Ramos (cell line): Measurements from ENCODE around the gene FEN1.

Source experiments
- in situ Hi-C: fragments of 300-500 bp; cut with MboI; formaldehyde crosslinking; loops from one replicate; pipeline ENCODE4 v1.14.3; 2022; ENCODE audit warnings: low sequenced_read_pairs; ENCODE audit not compliant: unreplicated experiment

Gene FEN1

DNA sequence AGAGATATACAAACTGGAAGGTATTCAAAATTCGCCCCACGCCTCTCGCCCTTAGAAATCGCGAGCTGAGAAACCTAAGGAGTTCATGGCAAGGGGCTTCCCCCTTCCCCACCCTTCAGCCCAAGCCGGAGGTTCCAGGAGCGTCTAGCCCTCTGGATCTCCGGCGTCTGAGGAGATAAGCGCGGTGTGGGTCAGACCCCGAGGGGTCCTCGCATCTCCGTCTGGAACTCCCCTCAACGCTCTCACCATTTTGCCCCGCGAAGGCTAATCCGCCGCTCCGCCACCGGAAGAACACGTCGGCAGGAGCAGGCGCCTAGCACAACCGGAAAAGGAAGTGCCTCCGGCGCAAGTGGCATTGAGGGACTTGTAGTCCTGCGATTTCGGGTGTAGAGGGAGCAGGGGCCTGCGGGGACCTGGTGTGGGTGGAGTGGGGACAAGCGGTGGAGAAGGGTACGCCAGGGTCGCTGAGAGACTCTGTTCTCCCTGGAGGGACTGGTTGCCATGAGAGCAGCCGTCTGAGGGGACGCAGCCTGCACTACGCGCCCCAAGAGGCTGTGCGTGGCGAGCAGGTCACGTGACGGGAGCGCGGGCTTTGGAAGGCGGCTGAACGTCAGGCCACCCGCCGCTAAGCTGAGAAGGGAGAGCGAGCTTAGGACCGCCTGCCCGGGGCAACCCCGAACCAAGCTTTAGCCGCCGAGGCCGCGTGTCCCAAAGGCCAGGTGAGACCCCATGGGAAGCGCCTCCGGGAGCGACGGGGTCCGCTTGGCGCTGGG lies at the start of gene FEN1, which contains the start of gene TMEM258:
Gene FEN1 (plus strand): TSS at position 602 of the 773 bp plus-strand sequence. CDS start 2,451 bp downstream, outside the sequence.
Gene TMEM258 (minus strand): TSS at position 290 of the 773 bp plus-strand sequence. CDS start 41 bp downstream, at position 249.
- in situ Hi-C loops = no loop called here

- in situ Hi-C loops = no loop called here
Observed at GRCh38 chr11:61743486-61744095, 49.1 kb upstream of the FEN1 start.

DNA sequence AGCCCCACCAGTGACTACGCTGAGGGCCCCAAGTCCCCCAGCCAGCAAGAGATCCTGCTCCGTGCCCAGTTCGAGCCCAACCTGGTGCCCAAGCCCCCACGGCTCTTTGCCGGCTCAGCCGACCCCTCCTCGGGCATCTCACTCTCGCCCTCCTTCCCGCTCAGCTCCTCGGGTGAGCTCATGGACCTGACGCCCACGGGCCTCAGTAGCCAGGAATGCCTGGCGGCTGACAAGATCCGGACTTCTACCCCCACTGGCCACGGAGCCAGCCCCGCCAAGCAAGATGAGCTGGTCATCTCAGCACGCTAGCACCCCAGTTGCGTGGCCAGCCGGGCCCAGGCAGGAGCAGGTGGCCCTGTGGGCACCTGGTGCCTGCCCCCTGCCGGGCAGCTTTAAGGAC lies 48.5 kb upstream of the FEN1 start:
- in situ Hi-C loops = no loop called here

DNA sequence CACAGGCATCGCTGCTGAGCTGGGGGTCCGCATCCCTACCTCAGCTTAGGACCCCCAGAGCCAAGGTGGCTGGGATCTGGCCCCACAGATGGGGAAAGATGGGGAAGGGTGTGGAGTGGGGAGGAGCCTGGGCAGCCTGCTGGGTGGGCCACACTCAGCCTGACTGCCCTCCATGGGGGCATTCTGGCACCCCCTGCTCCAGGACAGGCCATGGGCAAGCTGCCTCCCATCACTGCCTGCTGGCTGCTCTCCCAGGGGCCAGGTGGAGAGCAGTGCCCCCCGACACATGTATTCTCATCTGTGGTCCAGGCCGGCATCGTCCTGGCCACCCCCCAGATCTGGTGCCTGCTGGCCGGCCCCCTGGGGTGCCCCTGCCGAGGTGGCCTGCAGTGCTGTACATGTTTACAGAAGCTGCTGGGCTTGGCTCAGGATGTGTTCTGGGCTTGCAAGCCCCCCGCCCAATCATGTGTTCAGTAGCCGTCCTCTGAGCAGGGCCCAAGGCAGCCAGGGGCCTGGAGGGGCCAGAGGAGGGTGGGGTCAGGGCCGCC lies 48.0 kb upstream of the FEN1 start:
- in situ Hi-C loops = no loop called here

- in situ Hi-C loops = no loop called here
Observed at GRCh38 chr11:61745781-61746441, 46.8 kb upstream of the FEN1 start.

DNA sequence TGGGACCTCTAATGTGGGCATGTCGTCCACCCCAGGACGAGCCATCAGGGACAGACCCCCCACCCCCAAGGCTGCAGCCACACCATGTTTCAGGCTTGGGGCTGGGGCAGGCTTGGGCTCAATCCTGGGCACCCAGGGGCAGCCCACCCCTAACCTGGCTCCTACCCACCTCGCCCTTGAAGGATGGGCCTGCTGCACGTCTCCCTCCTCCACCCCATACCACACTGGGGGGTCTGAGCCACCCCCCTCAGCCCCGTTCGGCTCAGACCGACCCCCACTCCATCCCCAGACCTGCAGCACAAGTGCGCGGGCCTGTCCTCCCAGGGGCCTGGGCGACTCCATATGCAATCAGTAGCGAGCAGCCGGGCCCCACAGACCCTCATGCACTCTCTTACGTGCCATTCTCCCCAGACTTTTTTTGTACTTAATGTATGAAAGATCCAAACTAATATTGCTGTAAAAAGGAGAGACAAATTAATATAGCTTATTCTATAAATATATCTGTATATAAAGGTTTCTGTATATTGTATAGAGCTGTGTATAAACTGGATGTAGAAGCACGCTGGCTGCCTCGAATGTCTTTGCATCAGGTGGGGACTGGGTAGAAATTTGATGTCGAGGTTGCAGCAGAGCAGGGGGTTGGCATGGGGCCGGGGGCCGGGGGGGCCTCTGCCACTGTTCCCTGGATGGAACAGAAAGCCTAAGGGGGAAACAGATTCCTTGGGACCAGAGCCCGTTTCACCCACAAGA lies 46.1 kb upstream of the FEN1 start:
- in situ Hi-C loops = no loop called here

DNA sequence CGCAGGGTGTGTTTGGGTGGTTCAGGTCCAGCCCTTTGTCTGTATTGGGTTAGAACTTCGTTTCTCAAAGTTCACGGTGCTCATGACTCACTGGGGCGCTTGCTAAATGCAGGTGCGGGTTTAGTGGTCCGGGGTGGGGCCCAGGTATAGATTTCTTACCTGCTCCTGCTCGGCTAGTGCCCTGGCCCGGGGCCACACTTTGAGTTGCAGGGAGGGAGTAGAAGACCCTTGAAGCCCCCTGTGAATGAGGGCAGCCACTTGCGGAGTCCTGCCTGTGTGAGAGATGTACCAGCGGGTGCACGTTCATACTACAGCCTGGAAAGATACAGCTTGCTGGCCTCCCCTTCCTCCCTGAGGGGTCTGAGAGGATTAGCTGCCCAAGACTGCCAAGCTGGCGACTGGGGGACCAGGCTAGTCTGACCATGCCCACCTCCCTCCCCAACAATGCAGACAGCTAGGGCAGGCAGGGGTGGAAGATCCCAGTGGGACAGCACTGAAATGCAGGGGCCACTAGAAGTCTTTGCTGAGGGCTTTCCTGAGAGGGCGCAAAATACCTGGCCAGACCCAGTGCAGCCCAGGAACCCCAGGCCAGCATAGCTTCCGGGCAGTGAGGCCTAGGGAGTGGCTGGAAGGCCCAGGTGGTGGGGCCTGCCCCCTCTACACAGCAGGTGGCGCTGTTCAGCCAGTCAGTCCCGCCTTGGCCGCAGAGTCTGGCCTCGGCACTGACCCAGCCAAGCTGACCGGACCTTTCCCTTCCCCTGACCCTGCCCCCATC lies 45.3 kb upstream of the FEN1 start:
- in situ Hi-C loops = no loop called here

DNA sequence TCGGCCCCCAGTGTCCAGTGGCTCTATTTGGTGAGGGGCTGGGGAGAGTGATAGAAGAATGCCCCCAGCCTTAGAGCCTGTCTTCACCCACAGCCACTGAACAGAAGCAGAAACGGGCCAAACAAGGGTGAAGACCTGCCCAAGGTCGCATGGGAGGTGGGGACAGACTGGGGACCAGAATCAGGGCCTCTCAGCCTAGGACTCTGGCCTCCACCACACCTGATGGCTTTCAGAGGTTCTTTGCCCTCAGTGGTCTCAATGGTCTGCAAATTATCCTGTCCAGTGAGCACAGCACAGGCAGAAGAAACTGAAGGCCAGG lies 44.8 kb upstream of the FEN1 start:
- in situ Hi-C loops = no loop called here

GRCh38 chr11:61749591-61750217 lies 43.0 kb upstream of the FEN1 start:
- in situ Hi-C loops = no loop called here

GRCh38 chr11:61750631-61751273 lies 42.0 kb upstream of the FEN1 start:
- in situ Hi-C loops = no loop called here

- in situ Hi-C loops = no loop called here
Observed at GRCh38 chr11:61751384-61751783, 41.3 kb upstream of the FEN1 start.

- in situ Hi-C loops = no loop called here
Observed at GRCh38 chr11:61752117-61752924, 40.4 kb upstream of the FEN1 start, which contains the start of gene MYRF. MYRF (plus strand) TSS chr11:61752636; CDS start chr11:61752745, 109 bp downstream.

- in situ Hi-C loops = no loop called here
Observed at GRCh38 chr11:61752925-61753521, 39.7 kb upstream of the FEN1 start.

GRCh38 chr11:61753672-61754071 lies 39.0 kb upstream of the FEN1 start:
- in situ Hi-C loops = no loop called here

DNA sequence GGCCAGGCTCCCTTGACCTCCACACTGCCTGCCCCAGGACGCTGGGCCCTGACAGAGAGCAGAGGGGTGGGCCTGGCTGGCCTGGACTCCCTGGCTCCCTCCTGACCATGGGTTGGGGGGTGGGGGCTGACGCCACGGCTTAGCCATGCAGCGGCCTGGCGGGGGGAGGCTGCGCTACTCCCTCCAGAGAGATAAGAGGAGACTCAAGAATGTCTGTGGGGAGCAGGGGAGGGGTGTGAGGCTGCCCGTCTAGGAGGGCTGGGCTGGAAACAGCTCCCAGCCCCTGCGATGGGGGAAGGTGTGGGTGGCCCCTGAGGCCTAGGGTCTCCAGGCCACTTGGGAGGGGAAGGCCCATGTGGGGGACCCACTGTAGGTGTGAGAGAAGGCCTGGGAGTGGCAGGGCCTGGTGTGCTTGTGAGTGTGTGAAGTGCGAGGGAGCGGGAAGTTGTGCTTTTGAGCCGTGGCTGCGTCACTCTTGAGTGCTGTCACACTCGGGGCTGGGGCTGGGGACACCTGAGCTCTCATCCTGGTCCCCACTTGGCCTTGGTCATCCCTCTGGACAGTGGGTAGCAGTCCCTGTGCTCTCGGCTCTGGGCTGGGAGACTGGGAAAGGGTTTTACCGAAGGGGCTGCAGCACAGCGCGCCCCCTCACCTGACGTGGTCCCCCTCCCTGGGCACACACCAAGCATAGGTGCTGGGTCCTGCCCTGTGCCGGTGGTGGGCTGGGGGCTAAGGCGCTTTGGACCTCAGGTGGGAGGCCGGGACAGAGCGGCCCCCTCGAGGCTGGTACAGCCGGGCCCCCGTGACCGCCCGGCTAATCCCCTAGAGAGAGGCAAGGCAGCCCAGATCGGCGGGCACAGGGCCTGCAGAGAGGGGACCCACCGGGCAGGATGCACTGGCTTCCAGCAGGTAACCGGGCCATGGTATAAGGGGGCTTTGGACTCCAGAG lies 37.9 kb upstream of the FEN1 start:
- in situ Hi-C loops = no loop called here

DNA sequence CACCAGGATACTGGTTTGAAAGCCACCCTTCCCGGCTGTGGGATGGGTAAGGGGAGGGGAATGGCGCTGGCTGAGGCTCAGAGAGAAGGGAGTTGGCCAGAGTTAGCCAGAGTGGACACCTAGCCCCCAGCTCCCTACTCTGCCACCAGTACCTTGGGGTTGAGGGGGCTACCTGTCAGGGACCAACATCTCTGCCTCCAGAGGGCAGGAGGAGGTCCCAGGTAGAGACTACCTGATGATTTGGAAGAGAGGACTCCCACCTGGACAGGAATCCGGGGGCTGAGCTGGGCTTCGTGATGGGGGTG lies 36.6 kb upstream of the FEN1 start:
- in situ Hi-C loops = no loop called here
